ENCODE results near the gene GPATCH11.
A peak's percentile ranks its signal among the peaks of the same experiment; 100 is the strongest.

Gene GPATCH11

GRCh38 chr2:37105150-37105549, 20.8 kb downstream of the GPATCH11 start:
- peaks cover 44% of the 10 kb centered on the region for H3K36me3 ChIP-seq (ENCODE audit: insufficient read depth, low read length)
- H3K4me1 ChIP-seq (ENCODE audit: insufficient read depth, low read length) = peaks cover 12% of the 10 kb centered on the region
- peak overlapping the region; percentile 13; the same call in 1 of the 2 replicates for H3K27ac ChIP-seq (ENCODE audit: low read depth, low read length)
- H3K9ac ChIP-seq (ENCODE audit: low read depth, low read length) = no peak overlapping the region
- no peak overlapping the region for H3K4me3 ChIP-seq (ENCODE audit: low read length)
- no peaks in the 10 kb centered on the region for H3K9me3 ChIP-seq (ENCODE audit: insufficient read depth, low read depth, low read length)
- 80% methylated on average over 5 of the region's 5 CpGs for WGBS
- H3K27me3 ChIP-seq (ENCODE audit: insufficient read depth, low read length) = no peaks in the 10 kb centered on the region

DNA sequence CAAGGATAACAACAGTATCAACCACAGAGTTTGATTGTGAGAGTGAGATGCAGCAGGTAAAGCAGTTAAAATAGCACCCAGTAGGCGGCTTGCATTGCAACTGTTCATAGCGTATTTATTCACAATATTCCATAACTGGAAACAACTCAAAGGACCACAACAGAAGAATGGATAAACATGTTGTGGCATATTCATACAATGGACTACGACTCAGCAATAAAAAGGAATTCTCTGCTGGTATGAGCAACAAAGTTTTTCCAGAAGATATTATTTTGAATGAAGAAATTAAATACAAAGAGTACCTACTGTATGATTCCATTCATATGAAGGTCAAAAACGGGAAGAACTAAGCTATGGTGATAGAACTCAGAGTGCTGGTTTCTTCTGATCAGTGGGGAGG, 25.2 kb downstream of the GPATCH11 start:
- H3K27ac ChIP-seq (ENCODE audit: low read depth, low read length) = no peak overlapping the region
- no peaks in the 10 kb centered on the region for H3K27me3 ChIP-seq (ENCODE audit: insufficient read depth, low read length)
- WGBS = 91% methylated on average over 4 of the region's 4 CpGs
- H3K9ac ChIP-seq (ENCODE audit: low read depth, low read length) = no peak overlapping the region
- H3K4me3 ChIP-seq (ENCODE audit: low read length) = no peak overlapping the region
- H3K9me3 ChIP-seq (ENCODE audit: insufficient read depth, low read depth, low read length) = no peaks in the 10 kb centered on the region
- peaks cover 54% of the 10 kb centered on the region for H3K36me3 ChIP-seq (ENCODE audit: insufficient read depth, low read length)
- H3K4me1 ChIP-seq (ENCODE audit: insufficient read depth, low read length) = peaks cover 12% of the 10 kb centered on the region

DNA sequence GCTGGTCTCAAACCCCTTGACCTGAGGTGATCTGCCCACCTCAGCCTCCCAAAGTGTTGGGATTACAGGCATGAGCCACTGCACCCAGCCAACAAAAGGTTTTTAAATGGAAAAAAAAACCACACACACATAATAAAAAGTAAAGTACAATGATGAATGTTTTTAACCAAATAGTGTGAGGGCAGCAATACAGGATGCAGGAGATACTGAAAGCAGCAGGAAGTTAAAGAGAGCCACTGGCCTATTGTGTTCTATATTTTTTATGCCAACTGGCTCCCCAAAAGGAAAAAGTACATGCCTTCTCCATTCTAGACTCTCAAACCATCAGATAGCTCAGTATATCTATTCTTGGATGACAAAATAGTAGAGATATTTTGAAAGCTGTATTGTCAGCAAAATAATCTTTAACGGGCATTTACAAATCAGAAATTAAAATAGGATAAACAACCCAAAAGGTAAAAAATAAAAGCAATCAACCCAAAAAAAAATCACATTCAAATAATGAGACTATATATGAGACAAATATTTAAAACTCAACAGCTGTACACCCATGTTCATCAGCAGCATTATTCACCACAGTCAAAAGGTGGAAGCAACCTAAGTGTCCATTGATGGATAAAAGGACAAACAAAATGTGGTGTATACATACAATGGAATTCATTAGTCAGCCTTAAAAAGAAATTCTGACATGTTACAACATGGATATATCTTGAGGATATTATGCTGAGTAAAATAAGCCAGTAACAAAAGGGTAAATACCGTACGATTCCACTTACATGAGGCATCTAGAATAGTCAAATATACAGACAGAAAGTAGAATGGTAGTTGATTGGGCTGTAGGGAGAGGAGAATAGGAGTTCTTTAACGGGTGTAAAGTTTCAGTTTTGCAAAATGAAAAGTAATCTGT, 26.2 kb downstream of the GPATCH11 start:
- Histone ChIP-seq H3K9me3 (ENCODE audit: insufficient read depth, low read depth, low read length) (no peaks in the 10 kb centered on the region), H3K27ac (ENCODE audit: low read depth, low read length) (no peak overlapping the region), H3K9ac (ENCODE audit: low read depth, low read length) (no peak overlapping the region), H3K27me3 (ENCODE audit: insufficient read depth, low read length) (no peaks in the 10 kb centered on the region), H3K4me3 (ENCODE audit: low read length) (no peak overlapping the region), H3K36me3 (ENCODE audit: insufficient read depth, low read length) (peaks cover 60% of the 10 kb centered on the region), H3K4me1 (ENCODE audit: insufficient read depth, low read length) (peaks cover 5% of the 10 kb centered on the region)
- whole genome bisulfite sequencing = 98% methylated on average over 3 of the region's 4 CpGs

- Histone ChIP-seq H3K27ac (ENCODE audit: low read depth, low read length) (no peak overlapping the region), H3K36me3 (ENCODE audit: insufficient read depth, low read length) (peaks cover 60% of the 10 kb centered on the region), H3K4me1 (ENCODE audit: insufficient read depth, low read length) (no peaks in the 10 kb centered on the region), H3K4me3 (ENCODE audit: low read length) (no peak overlapping the region), H3K9ac (ENCODE audit: low read depth, low read length) (no peak overlapping the region), H3K9me3 (ENCODE audit: insufficient read depth, low read depth, low read length) (no peaks in the 10 kb centered on the region), H3K27me3 (ENCODE audit: insufficient read depth, low read length) (no peaks in the 10 kb centered on the region)
- 52% methylated on average over 2 of the region's 2 CpGs for WGBS
Measured at GRCh38 chr2:37111958-37112357, 27.6 kb downstream of the GPATCH11 start.

DNA sequence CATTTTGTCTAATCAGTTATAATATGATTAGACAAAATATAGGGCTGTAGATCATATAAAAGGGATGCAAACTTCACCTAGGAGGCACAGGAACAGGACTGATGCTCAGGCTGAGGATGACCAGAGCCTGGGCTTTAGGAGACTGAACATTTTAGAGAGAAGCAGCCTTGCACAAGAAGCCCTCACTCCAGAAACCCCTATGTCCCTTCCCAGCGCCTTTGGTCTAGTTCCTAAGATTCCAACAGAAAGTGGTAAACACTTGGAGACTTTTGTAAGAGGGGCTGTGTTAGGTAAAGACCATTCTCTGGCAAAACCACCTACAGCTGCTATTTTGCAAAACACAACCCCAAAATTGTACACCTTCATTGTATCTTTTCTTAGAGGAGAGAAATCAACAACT, 33.2 kb downstream of the GPATCH11 start:
- no peak overlapping the region for H3K4me3 ChIP-seq (ENCODE audit: low read length)
- H3K27ac ChIP-seq (ENCODE audit: low read depth, low read length) = no peak overlapping the region
- H3K36me3 ChIP-seq (ENCODE audit: insufficient read depth, low read length) = peaks cover 55% of the 10 kb centered on the region
- H3K27me3 ChIP-seq (ENCODE audit: insufficient read depth, low read length) = no peaks in the 10 kb centered on the region
- no CpG with 5 or more reads among the region's 1 CpG for WGBS
- no peak overlapping the region for H3K9ac ChIP-seq (ENCODE audit: low read depth, low read length)
- H3K4me1 ChIP-seq (ENCODE audit: insufficient read depth, low read length) = no peaks in the 10 kb centered on the region
- H3K9me3 ChIP-seq (ENCODE audit: insufficient read depth, low read depth, low read length) = no peaks in the 10 kb centered on the region

DNA sequence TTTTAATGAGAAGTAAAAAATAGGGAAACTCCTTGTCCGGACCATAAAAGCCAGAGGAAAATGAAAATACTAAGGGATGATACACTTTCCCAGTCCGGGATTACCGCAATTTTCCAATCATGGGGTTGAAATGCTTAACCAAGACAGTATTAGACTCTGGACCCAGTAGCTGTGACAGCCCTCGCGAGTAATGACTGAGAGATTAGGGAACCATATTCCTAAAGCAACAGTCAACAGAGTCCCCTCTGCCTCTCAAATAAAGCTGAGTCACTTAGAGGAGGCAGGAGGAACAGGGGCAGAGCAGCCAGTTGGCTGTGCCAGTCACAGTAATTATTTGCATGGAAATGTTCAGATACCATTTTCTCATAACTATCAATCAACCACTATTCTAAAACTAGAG, 34.8 kb downstream of the GPATCH11 start:
- H3K4me3 ChIP-seq (ENCODE audit: low read length) = no peak overlapping the region
- H3K27me3 ChIP-seq (ENCODE audit: insufficient read depth, low read length) = no peaks in the 10 kb centered on the region
- 93% methylated on average over 5 of the region's 5 CpGs for WGBS
- H3K4me1 ChIP-seq (ENCODE audit: insufficient read depth, low read length) = no peaks in the 10 kb centered on the region
- H3K36me3 ChIP-seq (ENCODE audit: insufficient read depth, low read length) = peaks cover 46% of the 10 kb centered on the region
- no peak overlapping the region for H3K27ac ChIP-seq (ENCODE audit: low read depth, low read length)
- no peak overlapping the region for H3K9ac ChIP-seq (ENCODE audit: low read depth, low read length)
- H3K9me3 ChIP-seq (ENCODE audit: insufficient read depth, low read depth, low read length) = no peaks in the 10 kb centered on the region

DNA sequence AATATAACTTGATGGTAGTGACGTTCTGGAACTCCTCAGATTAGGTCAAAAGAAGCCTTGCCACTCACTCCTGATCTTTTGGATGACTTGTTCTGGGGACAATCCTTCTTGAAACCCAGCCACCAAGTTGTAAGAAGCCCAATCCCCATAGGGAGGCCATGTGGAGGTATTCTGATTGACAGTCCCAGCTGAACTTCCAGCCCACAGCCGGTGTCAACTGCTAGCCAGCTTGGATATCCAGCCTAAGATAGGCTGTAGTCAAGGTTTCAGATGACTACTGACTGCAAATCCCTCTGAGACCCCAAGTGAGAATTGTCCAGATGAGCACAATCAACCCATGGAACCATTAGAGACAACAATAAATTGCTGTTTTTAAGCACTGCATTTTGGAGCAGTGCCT, 41.1 kb downstream of the GPATCH11 start:
- H3K36me3 ChIP-seq (ENCODE audit: insufficient read depth, low read length) = peaks cover 42% of the 10 kb centered on the region
- H3K9ac ChIP-seq (ENCODE audit: low read depth, low read length) = no peak overlapping the region
- 95% methylated on average over 2 of the region's 2 CpGs for WGBS

GRCh38 chr2:37132914-37133313, 48.6 kb downstream of the GPATCH11 start:
- Histone ChIP-seq H3K27me3 (ENCODE audit: insufficient read depth, low read length) (no peaks in the 10 kb centered on the region), H3K36me3 (ENCODE audit: insufficient read depth, low read length) (peaks cover 82% of the 10 kb centered on the region), H3K9ac (ENCODE audit: low read depth, low read length) (no peak overlapping the region), H3K27ac (ENCODE audit: low read depth, low read length) (no peak overlapping the region), H3K4me3 (ENCODE audit: low read length) (no peak overlapping the region), H3K4me1 (ENCODE audit: insufficient read depth, low read length) (no peaks in the 10 kb centered on the region), H3K9me3 (ENCODE audit: insufficient read depth, low read depth, low read length) (no peaks in the 10 kb centered on the region)
- WGBS = 98% methylated on average over 6 of the region's 6 CpGs

More for the DNA sequence above, 41.1 kb downstream of the GPATCH11 start:
- Histone ChIP-seq H3K27me3 (ENCODE audit: insufficient read depth, low read length) (no peaks in the 10 kb centered on the region), H3K4me1 (ENCODE audit: insufficient read depth, low read length) (no peaks in the 10 kb centered on the region), H3K9me3 (ENCODE audit: insufficient read depth, low read depth, low read length) (no peaks in the 10 kb centered on the region), H3K4me3 (ENCODE audit: low read length) (no peak overlapping the region), H3K27ac (ENCODE audit: low read depth, low read length) (no peak overlapping the region)

DNA sequence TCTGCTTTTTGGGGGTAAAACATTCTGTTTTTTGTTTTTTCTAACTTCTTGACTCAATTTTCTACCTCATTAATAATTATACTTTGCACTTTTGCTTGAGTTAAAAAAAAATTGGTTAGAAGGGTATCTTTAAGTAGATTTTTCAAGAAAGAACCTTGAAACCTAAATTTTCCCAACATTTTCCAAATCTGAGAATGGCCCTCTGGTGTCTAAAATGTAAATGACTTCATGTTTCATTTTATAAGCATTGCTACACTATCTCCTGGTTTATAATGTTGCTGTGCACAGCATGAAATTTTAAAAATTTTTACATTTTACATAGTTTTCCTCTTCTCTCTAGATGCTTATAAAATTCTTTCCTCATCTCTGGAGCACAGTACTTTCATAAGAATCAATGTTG, 58.2 kb downstream of the GPATCH11 start:
- no peak overlapping the region for H3K27ac ChIP-seq (ENCODE audit: low read depth, low read length)
- no peaks in the 10 kb centered on the region for H3K9me3 ChIP-seq (ENCODE audit: insufficient read depth, low read depth, low read length)
- H3K36me3 ChIP-seq (ENCODE audit: insufficient read depth, low read length) = peaks cover 85% of the 10 kb centered on the region
- H3K27me3 ChIP-seq (ENCODE audit: insufficient read depth, low read length) = no peaks in the 10 kb centered on the region
- H3K4me3 ChIP-seq (ENCODE audit: low read length) = no peak overlapping the region
- no peak overlapping the region for H3K9ac ChIP-seq (ENCODE audit: low read depth, low read length)
- H3K4me1 ChIP-seq (ENCODE audit: insufficient read depth, low read length) = no peaks in the 10 kb centered on the region

GRCh38 chr2:37143974-37144373, 59.7 kb downstream of the GPATCH11 start:
- H3K27me3 ChIP-seq (ENCODE audit: insufficient read depth, low read length) = no peaks in the 10 kb centered on the region
- no peak overlapping the region for H3K9ac ChIP-seq (ENCODE audit: low read depth, low read length)
- 97% methylated on average over 1 of the region's 1 CpG for WGBS
- no peaks in the 10 kb centered on the region for H3K4me1 ChIP-seq (ENCODE audit: insufficient read depth, low read length)
- no peak overlapping the region for H3K4me3 ChIP-seq (ENCODE audit: low read length)
- H3K27ac ChIP-seq (ENCODE audit: low read depth, low read length) = no peak overlapping the region
- peaks cover 86% of the 10 kb centered on the region for H3K36me3 ChIP-seq (ENCODE audit: insufficient read depth, low read length)
- H3K9me3 ChIP-seq (ENCODE audit: insufficient read depth, low read depth, low read length) = no peaks in the 10 kb centered on the region

- WGBS = 100% methylated on average over 2 of the region's 2 CpGs
- Histone ChIP-seq H3K9ac (ENCODE audit: low read depth, low read length) (no peak overlapping the region), H3K4me3 (ENCODE audit: low read length) (no peak overlapping the region), H3K4me1 (ENCODE audit: insufficient read depth, low read length) (peaks cover 4% of the 10 kb centered on the region; the same call in 1 of the 2 replicates), H3K9me3 (ENCODE audit: insufficient read depth, low read depth, low read length) (no peaks in the 10 kb centered on the region), H3K27me3 (ENCODE audit: insufficient read depth, low read length) (no peaks in the 10 kb centered on the region), H3K27ac (ENCODE audit: low read depth, low read length) (no peak overlapping the region), H3K36me3 (ENCODE audit: insufficient read depth, low read length) (peaks cover 75% of the 10 kb centered on the region)
Measured at GRCh38 chr2:37146062-37146461, 61.7 kb downstream of the GPATCH11 start.

Measured in HUES64 (cell line).